Duodenal mucosa (tissue), 2 donors: ENCODE results near the gene C12orf57.

ENCODE experiments used
- H3K27ac ChIP-seq: one replicate; pipeline ENCODE4 v1.7.0; 2013; ENCODE audit warnings: low read depth, low read length
- H3K27me3 ChIP-seq, 2 donors: one replicate each; pipeline ENCODE4 v1.7.0; 2013; ENCODE audit warnings: low read length in 2 of 2, control low read depth in 1 of 2; ENCODE audit not compliant: insufficient read depth in 2 of 2, control insufficient read depth in 1 of 2
- H3K36me3 ChIP-seq, 2 donors: one replicate each; pipeline ENCODE4 v1.7.0; 2013; ENCODE audit warnings: low read length in 2 of 2, control low read depth in 1 of 2; ENCODE audit not compliant: insufficient read depth in 2 of 2, control insufficient read depth in 1 of 2
- H3K4me1 ChIP-seq, 2 donors: one replicate each; pipeline ENCODE4 v1.7.0; 2013; ENCODE audit warnings: low read length in 2 of 2, control low read depth in 1 of 2; ENCODE audit not compliant: insufficient read depth in 2 of 2, control insufficient read depth in 1 of 2
- H3K4me3 ChIP-seq, 2 donors: one replicate each; pipeline ENCODE4 v1.7.0; 2013; ENCODE audit warnings: low read length in 2 of 2, low read depth in 1 of 2
- H3K9ac ChIP-seq, 2 donors: one replicate each; pipeline ENCODE4 v1.7.0; 2013; ENCODE audit warnings: low read length in 2 of 2, low read depth in 1 of 2
- H3K9me3 ChIP-seq, 2 donors: one replicate each; pipeline ENCODE4 v1.7.0; 2013; ENCODE audit warnings: low read length in 2 of 2, control low read depth in 1 of 2; ENCODE audit not compliant: control insufficient read depth in 1 of 2

The C12orf57 gene

DNA sequence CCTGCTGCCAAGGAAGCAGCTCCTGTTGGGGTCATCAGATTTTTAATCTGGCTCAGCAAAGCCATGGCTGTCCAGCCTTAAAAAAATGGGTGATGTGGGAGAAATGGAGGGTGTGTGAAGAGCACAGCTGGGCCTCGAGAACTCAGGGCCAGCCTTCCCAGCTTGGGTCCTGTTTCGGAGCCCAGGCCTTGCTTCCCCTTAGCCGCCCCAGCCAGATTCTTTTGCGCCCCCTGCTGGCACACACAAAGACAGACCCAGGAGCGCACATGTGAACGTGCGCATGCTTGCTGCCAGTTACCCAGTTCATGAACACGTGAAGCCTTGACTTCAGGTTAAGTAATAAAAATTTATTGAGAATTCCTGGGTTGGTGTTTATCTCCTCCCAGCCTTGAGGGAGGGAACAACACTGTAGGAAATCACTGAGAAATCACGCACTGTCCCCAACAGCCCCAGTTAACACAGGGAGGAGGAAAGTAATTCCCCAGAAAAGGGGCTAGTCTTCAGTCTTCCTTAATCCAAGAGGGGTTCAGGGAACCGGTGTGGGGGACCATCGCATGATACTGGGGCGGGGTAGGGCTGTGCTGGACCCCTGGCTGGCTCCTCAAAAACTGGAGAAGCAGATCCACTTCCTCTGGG, 21.3 kb downstream of the C12orf57 start:
- Histone ChIP-seq H3K27me3 (no peaks in the 10 kb centered on the region), H3K9ac (peak overlapping the region; percentile 96 to 97), H3K36me3 (peaks cover 28 to 48% of the 10 kb centered on the region in 2 donors), H3K9me3 (no peaks in the 10 kb centered on the region), H3K4me1 (peaks cover 67 to 87% of the 10 kb centered on the region in 2 donors), H3K27ac (peak overlapping the region; percentile 83), H3K4me3 (peak overlapping the region; percentile 82 to 85)

DNA sequence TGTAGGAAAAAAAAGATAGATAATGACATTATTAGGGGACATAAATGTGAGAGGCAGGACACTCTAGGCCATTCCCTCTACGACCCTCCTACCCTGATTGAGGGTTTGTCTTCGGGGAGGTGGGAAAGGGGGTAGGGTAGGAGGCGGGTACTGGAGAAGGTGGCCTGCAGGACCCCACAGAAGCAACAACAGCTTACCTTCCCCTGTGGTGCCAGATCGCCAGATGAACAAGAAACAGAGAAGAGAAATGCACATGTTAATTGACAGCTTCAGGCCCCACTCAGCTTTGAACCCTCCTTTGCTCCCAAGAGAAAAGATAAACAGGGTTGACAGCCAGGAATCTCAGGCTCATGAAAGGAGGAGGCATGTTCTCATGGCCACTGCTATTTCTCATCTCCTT, 21.9 kb downstream of the C12orf57 start:
- Histone ChIP-seq H3K4me3 (peak overlapping the region; percentile 25 to 85), H3K9ac (peak overlapping the region; percentile 9 to 30), H3K27ac (no peak overlapping the region), H3K27me3 (no peaks in the 10 kb centered on the region), H3K36me3 (peaks cover 28 to 45% of the 10 kb centered on the region in 2 donors), H3K4me1 (peaks cover 61 to 82% of the 10 kb centered on the region in 2 donors), H3K9me3 (no peaks in the 10 kb centered on the region)

DNA sequence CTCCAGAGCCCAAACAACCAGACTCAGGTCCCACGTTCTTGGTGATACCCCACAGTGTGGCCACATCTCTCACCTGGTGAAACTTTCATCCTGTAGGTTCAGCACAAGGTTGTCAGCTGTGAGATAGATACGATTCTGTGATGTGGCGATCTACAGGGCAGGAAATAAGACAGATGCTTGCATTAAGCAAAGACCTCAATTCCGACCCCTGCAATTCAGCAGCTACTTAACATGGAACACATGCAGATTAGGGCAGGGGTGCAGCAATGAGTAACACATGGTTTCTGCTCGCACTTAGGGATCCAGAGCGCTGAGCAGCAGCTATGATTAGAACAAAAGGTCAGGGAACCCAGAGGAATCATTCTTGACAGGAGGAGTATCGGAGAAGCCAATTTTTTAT, 22.5 kb downstream of the C12orf57 start:
- H3K9ac ChIP-seq: no peak overlapping the region
- H3K4me3 ChIP-seq: no peak overlapping the region
- peaks cover 55 to 76% of the 10 kb centered on the region in 2 donors for H3K4me1 ChIP-seq
- H3K27me3 ChIP-seq: no peaks in the 10 kb centered on the region
- H3K36me3 ChIP-seq: peaks cover 28 to 45% of the 10 kb centered on the region in 2 donors
- no peak overlapping the region for H3K27ac ChIP-seq
- H3K9me3 ChIP-seq: no peaks in the 10 kb centered on the region

DNA sequence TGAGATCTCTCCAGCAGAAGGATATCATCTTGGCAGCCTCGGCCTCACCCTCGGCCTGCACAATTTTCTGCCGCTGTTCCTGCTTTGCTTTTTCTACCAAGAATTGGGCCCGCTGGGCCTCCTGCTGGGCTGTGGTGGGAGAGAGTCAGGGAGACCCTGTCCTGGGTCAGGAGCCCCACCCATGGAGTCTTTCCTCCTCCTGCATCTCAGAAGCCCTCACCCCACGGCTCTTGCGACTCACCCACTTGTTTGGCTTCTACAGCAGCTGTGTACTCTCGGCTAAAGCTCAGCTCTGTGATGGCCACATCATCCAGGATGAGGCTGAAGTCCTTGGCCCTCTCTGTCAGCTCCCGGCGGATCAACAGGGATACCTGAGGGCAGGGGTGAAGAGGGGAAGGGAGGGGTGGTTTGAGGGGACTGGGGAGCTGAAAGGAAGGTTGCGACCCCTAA, 23.9 kb downstream of the C12orf57 start:
- H3K36me3 ChIP-seq: peaks cover 28 to 45% of the 10 kb centered on the region in 2 donors
- no peaks in the 10 kb centered on the region for H3K9me3 ChIP-seq
- H3K4me3 ChIP-seq: no peak overlapping the region
- peaks cover 50 to 72% of the 10 kb centered on the region in 2 donors for H3K4me1 ChIP-seq
- no peaks in the 10 kb centered on the region for H3K27me3 ChIP-seq
- H3K27ac ChIP-seq: no peak overlapping the region
- H3K9ac ChIP-seq: peak overlapping the region; percentile 54 to 94

DNA sequence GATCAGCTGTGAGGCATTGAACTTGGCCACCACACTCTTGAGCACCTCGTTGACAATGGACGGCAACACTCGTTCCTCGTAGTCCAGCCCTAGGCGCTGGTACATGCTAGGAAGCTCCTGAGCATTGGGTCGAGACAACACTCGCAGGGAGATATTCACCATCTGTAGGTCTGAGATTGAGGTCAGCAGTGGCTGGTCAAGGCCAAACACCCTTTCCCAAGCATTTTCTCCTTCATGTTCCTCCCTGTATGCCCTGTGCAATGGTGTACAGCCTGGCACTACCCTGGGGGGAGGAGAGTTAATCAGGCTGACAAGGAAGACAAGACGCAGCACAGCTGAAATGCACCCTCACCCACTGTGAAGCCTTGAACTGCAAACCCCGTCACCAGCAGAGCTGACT, 24.6 kb downstream of the C12orf57 start:
- H3K9me3 ChIP-seq: no peaks in the 10 kb centered on the region
- H3K4me1 ChIP-seq: peaks cover 50 to 68% of the 10 kb centered on the region in 2 donors
- peak overlapping the region; percentile 93 to 100 for H3K4me3 ChIP-seq
- no peak overlapping the region for H3K27ac ChIP-seq
- peak overlapping the region; percentile 52 to 94 for H3K9ac ChIP-seq
- H3K36me3 ChIP-seq: peaks cover 28 to 45% of the 10 kb centered on the region in 2 donors
- H3K27me3 ChIP-seq: no peaks in the 10 kb centered on the region

DNA sequence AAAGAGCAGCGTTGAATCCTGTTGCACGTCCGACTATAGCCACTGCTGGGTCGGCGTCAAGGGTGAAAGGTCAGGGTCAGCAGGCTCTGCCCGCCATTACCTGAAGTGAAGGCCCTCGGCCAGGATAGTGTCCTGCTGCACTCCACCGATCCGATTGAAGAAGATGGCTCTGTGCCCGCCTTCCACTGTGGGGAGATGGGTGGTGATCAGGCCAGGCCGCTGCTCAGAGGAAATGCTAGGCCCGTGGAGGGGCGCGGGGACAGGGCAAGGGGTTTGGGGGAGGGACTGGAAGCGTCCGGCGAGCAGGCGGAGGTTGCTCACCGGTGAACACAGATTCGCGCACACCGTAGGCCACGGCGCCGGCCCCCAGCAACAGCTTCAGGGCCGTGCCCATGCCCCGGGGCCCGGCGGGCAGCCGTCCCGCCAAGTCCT, 26.3 kb downstream of the C12orf57 start:
- no peaks in the 10 kb centered on the region for H3K27me3 ChIP-seq
- peak overlapping the region; percentile 84 for H3K27ac ChIP-seq
- H3K9me3 ChIP-seq: no peaks in the 10 kb centered on the region
- H3K36me3 ChIP-seq: peaks cover 36 to 53% of the 10 kb centered on the region in 2 donors
- H3K4me1 ChIP-seq: peaks cover 43 to 58% of the 10 kb centered on the region in 2 donors
- H3K4me3 ChIP-seq: peak overlapping the region; percentile 93 to 100
- peak overlapping the region; percentile 90 to 94 for H3K9ac ChIP-seq

DNA sequence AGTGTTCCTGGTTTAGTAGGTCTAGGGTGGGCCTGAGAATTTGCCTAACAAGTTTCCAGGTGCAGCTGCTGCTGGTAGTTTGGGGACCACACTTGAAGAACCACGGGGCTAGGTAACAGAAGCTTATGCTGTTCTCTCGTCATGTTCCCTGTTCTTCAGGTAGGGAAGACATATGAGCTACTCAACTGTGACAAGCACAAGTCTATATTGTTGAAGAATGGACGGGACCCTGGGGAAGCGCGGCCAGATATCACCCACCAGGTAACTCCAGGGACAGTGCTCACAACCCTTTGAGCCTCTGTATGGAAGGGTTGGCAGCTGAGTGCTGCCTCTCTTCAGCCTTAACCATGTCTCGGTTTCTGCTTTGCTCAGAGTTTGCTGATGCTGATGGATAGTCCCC, 30.4 kb downstream of the C12orf57 start:
- no peak overlapping the region for H3K9ac ChIP-seq
- no peaks in the 10 kb centered on the region for H3K27me3 ChIP-seq
- H3K27ac ChIP-seq: no peak overlapping the region
- no peak overlapping the region for H3K4me3 ChIP-seq
- no peaks in the 10 kb centered on the region for H3K9me3 ChIP-seq
- peaks cover 14 to 27% of the 10 kb centered on the region in 2 donors for H3K4me1 ChIP-seq
- peaks cover 40 to 55% of the 10 kb centered on the region in 2 donors for H3K36me3 ChIP-seq

DNA sequence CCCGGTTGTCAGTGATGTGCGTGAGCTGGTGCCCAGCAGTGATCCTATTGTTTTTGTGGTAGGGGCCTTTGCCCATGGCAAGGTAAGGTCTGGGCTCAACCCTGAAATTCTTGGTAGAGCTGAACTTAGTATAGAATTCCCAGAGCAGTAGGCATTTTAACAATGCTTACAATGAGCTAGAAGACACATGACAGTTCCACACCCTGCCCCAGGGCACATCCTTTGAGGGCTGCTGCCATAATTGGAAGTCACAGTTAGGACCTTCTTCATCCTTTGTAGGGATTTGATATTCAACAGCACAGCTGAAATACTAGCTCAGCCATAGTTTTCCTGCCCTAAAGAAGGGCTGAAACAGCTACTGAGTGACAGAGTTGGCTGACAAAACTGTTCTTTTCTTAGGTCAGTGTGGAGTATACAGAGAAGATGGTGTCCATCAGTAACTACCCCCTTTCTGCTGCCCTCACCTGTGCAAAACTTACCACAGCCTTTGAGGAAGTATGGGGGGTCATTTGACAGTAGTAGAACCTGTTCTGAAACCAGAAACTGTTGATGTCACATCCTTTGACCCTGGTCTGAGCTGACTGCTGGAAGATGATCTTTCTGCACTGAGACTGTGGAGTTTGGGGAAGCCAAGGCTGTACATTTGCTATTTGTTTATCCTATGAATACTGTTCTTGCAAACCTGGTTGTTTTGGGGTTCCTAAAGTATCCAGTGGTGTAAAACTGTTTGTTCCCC, 31.6 kb downstream of the C12orf57 start:
- H3K27ac ChIP-seq: no peak overlapping the region
- peaks cover 40 to 62% of the 10 kb centered on the region in 2 donors for H3K36me3 ChIP-seq

DNA sequence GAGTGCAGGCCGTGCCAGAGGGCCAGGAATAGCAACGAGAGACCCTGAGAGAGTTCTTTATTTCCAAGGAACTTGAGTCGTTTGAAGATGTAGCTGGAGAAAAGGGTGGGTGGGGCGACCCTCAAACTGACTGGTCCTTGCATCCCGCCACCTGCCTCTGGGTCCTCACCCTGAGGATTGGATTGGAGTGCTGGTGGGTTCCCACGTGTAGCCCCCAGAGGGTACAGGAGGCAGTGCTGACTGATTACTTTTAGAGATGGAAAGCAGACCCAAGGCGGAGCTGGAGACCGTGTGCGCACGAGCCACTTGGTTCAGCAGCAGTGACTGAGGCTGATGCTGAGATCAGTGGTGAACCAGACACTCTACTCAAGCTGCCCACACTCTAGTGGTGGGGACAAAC, 33.8 kb downstream of the C12orf57 start:
- Histone ChIP-seq H3K27ac (no peak overlapping the region), H3K36me3 (peaks cover 53 to 83% of the 10 kb centered on the region in 2 donors), H3K9ac (no peak overlapping the region), H3K4me3 (no peak overlapping the region), H3K9me3 (no peaks in the 10 kb centered on the region), H3K4me1 (peaks cover 32 to 42% of the 10 kb centered on the region in 2 donors), H3K27me3 (no peaks in the 10 kb centered on the region)

More for the DNA sequence above, 31.6 kb downstream of the C12orf57 start:
- Histone ChIP-seq H3K4me3 (no peak overlapping the region), H3K9ac (no peak overlapping the region), H3K4me1 (peaks cover 20 to 32% of the 10 kb centered on the region in 2 donors), H3K9me3 (no peaks in the 10 kb centered on the region), H3K27me3 (no peaks in the 10 kb centered on the region)

DNA sequence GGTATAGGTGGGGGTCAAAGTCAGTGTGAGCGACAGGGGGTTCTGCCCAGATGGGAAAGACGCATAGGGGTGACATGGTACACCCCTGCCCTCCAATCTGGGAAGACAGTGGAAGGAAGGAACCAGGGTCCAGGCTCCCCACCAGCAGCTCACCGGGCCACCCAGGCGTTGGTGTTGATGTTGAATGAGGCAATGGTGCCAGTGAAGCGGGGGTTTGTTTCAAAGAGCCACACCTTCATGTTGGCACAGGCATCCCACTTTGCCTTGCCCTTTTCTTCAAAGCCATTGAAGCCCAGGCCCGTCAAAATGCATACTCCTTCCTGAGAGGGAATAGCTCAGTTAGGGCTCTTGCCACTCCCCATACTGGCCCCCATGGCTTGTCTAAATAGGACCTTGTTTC, 34.4 kb downstream of the C12orf57 start:
- Histone ChIP-seq H3K4me3 (no peak overlapping the region), H3K9me3 (no peaks in the 10 kb centered on the region), H3K27ac (no peak overlapping the region), H3K4me1 (peaks cover 34 to 42% of the 10 kb centered on the region in 2 donors), H3K36me3 (peaks cover 55 to 84% of the 10 kb centered on the region in 2 donors), H3K27me3 (no peaks in the 10 kb centered on the region), H3K9ac (no peak overlapping the region)
